ENCODE data around the gene RPL12.

RPL12 gene

GRCh38 chr9:127450830-127451607 is at the start of gene RPL12, which contains the start of gene LRSAM1:
TSS of gene RPL12 (minus strand) at chr9:127451406. CDS start at chr9:127451317, 89 bp downstream.
TSS of gene LRSAM1 (plus strand) at chr9:127451510. CDS start at chr9:127454528, 3,018 bp downstream.
- DNase-seq = peak; percentile 99

GRCh38 chr9:127500862-127501261 is 49.7 kb upstream of the RPL12 start:
- DNase-seq = no peak

- DNase-seq = no peak
These were observed 49.2 kb upstream of the RPL12 start for GRCh38 chr9:127500399-127500798.

GRCh38 chr9:127498298-127498697 is 47.1 kb upstream of the RPL12 start:
- no peak for DNase-seq

- no peak for DNase-seq
These were observed 46.6 kb upstream of the RPL12 start for GRCh38 chr9:127497656-127498290.

- DNase-seq = no peak
These were observed 45.8 kb upstream of the RPL12 start for GRCh38 chr9:127496974-127497373.

- no peak for DNase-seq
These were observed 44.8 kb upstream of the RPL12 start for GRCh38 chr9:127495884-127496555.

- DNase-seq = no peak
These were observed 43.1 kb upstream of the RPL12 start for GRCh38 chr9:127494304-127494702.

GRCh38 chr9:127493592-127494303 is 42.5 kb upstream of the RPL12 start:
- no peak for DNase-seq

- DNase-seq = no peak
These were observed 41.4 kb upstream of the RPL12 start for GRCh38 chr9:127492616-127493015.

- no peak for DNase-seq
These were observed 40.3 kb upstream of the RPL12 start for GRCh38 chr9:127491516-127491915.

GRCh38 chr9:127490535-127491230 is 39.5 kb upstream of the RPL12 start:
- no peak for DNase-seq

- no peak for DNase-seq
These were observed 38.4 kb upstream of the RPL12 start for GRCh38 chr9:127489471-127490115.

GRCh38 chr9:127488946-127489345 is 37.7 kb upstream of the RPL12 start:
- no peak for DNase-seq

GRCh38 chr9:127485995-127486394 is 34.8 kb upstream of the RPL12 start:
- DNase-seq = no peak

- DNase-seq = no peak
These were observed 31.5 kb upstream of the RPL12 start for GRCh38 chr9:127482662-127483061.

GRCh38 chr9:127479507-127480081 is 28.4 kb upstream of the RPL12 start:
- no peak for DNase-seq

- DNase-seq = no peak
These were observed 23.4 kb upstream of the RPL12 start for GRCh38 chr9:127474592-127474991.

- no peak for DNase-seq
These were observed 22.7 kb upstream of the RPL12 start for GRCh38 chr9:127473932-127474331.

GRCh38 chr9:127473501-127473900 is 22.3 kb upstream of the RPL12 start:
- DNase-seq = no peak

GRCh38 chr9:127470662-127471061 is 19.5 kb upstream of the RPL12 start:
- no peak for DNase-seq

GRCh38 chr9:127467621-127468020 is 16.4 kb upstream of the RPL12 start:
- no peak for DNase-seq

Data from stimulated activated CD4-positive, alpha-beta T cell treated with anti-CD3 and anti-CD28 coated beads, Interleukin-4, amount 100 ng/mL, for 1 hour (primary cell).